HG03520 (cell line): ENCODE results near the gene CLDN25.

Experiments used
- ATAC-seq: cut with Tn5 transposase; IDR thresholded peaks from one replicate; pipeline ENCODE4 v1.9.1; 2021; ENCODE audit warnings: mild to moderate bottlenecking, moderate library complexity; ENCODE audit not compliant: unreplicated experiment

CLDN25 gene

DNA sequence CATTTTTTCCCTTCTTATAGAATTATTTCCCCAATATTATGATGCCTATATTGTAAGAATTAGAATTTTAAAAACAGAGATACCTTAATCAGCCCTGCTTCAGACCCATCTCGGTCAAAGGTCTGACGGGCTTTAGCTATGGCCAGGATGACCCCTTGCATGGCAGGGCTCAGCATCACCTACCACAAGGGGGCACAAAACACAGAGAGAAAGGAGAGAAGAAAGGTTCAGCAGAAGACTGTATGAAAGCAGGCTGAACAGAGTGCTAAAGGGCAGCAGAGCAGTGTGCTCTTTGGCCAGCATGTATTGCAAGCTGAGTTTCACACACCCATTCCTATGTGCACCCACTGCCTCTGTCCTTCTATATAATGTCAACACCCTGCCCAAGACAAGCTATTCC is 26.8 kb downstream of the CLDN25 start:
- no peak for ATAC-seq

DNA sequence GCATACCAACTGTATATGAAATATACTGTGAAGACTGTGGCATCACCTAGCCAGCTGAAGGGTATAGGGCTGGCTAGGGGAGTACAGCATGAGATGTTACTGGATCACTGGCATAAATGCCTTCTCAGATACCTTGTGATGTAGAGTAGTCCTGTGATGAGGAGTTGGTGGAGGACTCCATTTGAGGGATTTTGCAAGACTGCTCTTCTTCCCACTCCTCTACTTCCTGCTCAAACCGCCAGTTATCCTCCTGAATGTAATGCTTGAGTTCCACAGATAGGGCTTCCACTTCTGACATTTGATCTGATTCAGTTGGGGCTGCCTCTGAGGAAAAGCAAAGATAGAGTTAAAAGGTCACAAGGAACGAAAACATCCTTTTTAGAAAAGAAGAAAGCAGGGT is 29.3 kb downstream of the CLDN25 start:
- no peak for ATAC-seq

DNA sequence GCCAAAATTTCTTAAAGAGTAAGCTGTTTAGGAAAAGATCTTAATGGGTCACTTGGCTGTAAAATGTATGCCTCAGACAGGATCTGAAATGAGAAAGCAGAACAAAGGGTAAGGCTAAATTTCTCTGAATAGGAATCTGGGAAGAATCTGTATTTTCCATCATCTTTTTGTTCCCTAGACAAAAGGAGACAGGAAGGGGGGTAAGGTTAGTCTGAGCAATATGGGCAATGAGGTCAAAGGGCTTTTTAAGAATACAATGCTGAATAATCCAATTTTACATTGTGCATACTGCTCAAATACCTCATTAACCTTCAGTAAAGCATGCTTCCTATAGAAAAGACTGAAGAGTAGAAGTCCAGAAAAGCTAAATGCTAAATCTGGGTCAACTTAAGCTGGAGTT is 34.6 kb downstream of the CLDN25 start:
- no peak for ATAC-seq

DNA sequence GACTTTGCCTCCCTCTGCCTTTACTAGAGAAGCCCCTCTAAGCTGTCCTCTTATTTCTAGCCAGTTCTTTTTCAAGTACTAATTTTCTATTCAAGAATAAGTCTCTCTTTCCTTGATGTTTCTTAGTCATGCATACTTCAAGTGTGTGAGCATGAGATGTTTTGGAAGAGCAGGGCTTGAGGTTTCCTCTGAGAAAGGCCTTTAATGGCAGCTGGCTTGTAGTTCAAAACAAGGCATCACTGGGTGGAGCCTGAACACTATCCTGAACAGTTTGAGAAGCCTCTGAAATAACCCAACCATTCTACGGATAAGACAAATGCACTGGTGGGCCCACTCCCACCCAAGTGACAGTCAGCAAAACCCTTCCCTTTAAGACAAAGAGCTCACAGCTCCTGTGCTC is 37.6 kb downstream of the CLDN25 start:
- no peak for ATAC-seq

DNA sequence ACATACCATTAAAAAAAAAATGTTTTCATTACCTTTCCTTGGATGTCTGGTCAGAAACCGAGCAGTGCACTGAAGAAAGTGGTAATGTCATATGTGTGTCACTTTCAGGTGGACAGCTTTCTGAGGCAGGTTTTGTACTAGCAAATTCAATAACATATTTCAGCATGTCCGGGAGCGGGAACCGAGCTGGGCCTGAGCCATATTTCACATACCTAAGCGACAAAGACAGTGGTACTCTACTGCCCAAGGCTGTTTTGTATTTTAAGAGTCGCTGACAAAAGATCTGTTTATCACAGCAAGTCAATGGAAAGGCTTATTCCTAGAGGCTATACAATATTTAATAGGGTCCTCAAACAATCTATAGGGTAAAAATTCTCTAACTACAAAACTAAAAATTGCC is 38.0 kb downstream of the CLDN25 start:
- no peak for ATAC-seq

DNA sequence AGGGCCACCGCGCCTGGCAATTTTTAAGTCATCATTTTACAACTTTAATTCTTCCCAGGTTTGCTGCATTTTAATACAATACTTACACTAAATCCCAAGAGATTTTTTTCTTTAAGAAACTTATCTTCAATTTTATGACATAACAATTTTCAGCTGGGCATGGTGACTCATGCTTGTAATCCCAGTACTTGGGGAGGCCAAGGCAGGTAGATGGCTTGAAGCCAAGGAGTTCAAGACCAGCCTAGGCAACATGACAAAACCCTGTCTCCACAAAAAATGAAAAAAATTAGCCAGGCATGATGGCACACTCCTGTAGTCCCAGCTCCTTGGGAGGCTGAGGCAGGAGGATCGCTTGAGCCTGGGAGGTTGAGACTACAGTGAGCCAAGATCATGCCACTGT is 38.8 kb downstream of the CLDN25 start:
- ATAC-seq: no peak

DNA sequence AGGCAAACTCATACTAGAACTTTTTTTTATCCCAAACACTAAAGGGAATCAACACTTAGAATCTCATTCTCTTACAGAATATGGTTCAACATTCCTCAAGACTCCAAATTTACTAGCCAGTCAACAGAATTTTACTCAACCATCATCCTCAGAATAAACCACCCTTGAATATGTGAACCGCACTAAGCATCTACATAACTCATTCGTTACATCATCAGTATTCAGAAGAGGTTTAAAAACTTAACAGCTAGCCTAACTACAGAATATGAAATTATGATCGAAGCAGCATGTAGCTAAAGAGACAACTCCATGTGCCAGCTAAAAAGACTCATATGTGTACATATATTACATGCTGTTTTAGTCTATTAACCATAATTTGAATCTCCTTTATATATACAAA is 47.9 kb downstream of the CLDN25 start:
- ATAC-seq: no peak

DNA sequence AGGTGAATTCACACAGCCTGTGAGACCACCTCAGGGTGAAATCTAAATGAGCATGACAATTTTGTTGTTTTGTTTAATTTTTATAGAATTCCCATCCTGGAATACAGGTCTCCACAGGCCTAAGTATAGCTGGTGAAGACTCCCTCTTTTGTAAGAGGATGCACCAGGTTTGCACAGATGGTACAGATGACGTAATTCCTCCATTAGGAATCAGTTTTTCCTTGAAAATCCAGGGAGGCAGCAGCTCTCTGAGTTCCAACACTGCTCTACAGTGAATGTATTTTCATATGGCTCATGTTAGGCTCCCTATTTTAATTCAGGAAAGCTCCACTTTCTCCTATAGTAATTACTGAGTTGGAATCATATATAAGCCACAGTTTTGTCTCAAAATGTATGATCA is 48.6 kb downstream of the CLDN25 start:
- ATAC-seq: no peak

DNA sequence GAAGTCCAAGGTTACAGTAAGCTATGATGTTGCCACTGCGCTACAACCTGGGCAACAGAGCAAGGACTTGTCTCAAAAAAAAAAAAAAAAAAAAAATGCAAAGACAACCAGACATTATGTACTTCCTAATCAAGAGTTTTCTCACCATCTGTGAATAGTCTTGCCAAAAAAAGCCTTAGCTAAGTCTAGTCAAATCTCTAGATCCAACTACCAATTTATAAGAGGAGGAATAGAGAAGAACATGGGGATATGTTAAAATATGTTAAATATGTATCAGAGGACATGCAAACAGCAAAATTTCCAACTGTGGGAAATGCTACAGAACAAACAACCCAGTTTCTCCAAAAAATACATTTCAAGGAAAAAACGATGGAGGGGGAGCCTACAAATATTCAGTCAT is 50.2 kb downstream of the CLDN25 start:
- no peak for ATAC-seq
